ENCODE measurements around the gene MYOCOS. TPM values are rescaled to one million over a fixed set of nuclear protein-coding genes. Genes with fewer than 3 reads are reported as not detected.
"Not testable (repeated sequence)": the region's sequence is repeated elsewhere in the genome, so short reads cannot be mapped to it uniquely, and the experiment has no call there.

The MYOCOS gene
- total RNA-seq, 1 donor from 2014 or later, result 0.27 TPM

DNA sequence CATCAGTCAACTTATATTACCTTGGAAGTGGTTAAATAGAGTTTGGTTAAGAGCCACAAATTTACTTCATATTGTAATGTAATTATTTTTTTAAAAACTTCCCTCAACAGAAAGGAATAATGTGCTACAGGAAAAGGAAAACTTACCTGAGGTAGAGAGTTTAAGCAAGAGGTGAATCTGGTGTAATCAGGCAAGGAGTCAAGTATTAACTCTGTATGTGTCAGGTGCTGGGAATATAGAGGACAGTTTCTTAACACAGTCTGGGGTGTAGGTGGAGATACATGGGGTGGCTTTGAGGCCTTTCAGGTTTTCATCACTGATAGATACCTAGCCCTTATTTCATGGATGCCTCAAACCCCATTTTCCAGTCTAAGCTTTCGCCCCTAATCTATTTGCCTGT is 25.9 kb upstream of the MYOCOS start:
- CTCF ChIA-PET, result no interaction called here
- POLR2A ChIA-PET, result no interaction called here
- Mint-ChIP-seq H3K36me3 (ENCODE audit: low read depth) (peaks cover 41% of the 10 kb centered on the region), H3K27me3 (no peaks in the 10 kb centered on the region), H3K4me1 (no peaks in the 10 kb centered on the region), H3K4me3 (no peak overlapping the region), H3K27ac (no peak overlapping the region), H3K9me3 (no peaks in the 10 kb centered on the region)
- ATAC-seq (ENCODE audit: low read depth) (no peak), DNase-seq (no peak)
- TF ChIP-seq, protein P1, sequence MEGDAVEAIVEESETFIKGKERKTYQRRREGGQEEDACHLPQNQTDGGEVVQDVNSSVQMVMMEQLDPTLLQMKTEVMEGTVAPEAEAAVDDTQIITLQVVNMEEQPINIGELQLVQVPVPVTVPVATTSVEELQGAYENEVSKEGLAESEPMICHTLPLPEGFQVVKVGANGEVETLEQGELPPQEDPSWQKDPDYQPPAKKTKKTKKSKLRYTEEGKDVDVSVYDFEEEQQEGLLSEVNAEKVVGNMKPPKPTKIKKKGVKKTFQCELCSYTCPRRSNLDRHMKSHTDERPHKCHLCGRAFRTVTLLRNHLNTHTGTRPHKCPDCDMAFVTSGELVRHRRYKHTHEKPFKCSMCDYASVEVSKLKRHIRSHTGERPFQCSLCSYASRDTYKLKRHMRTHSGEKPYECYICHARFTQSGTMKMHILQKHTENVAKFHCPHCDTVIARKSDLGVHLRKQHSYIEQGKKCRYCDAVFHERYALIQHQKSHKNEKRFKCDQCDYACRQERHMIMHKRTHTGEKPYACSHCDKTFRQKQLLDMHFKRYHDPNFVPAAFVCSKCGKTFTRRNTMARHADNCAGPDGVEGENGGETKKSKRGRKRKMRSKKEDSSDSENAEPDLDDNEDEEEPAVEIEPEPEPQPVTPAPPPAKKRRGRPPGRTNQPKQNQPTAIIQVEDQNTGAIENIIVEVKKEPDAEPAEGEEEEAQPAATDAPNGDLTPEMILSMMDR (IDR thresholded peaks at IDR 0.05), result no peak
- intact Hi-C loops (cut with micrococcal nuclease), result no loop called here

DNA sequence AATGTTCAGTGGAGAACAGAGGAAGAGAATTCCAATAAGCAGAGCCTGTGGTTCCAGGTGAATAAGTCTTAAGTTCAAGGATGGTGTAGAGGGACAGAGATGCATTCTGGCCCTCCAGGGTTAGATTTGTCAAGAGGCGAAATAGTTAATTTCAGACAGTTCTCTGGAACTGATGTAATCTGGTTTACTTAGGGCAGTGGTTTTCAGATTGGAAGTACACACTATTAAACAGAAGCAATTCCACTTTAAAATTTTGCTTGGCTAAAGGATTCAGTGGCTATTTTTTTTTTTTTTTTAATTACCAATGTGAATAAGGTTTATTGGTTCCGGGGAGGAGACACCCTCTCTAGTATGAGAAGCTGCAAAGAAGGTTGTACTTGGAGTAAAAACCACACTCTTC is 25.3 kb upstream of the MYOCOS start:
- Mint-ChIP-seq H3K4me3 (no peak overlapping the region), H3K36me3 (ENCODE audit: low read depth) (peaks cover 35% of the 10 kb centered on the region), H3K9me3 (no peaks in the 10 kb centered on the region), H3K27ac (peak overlapping the region; percentile 60), H3K4me1 (no peaks in the 10 kb centered on the region), H3K27me3 (no peaks in the 10 kb centered on the region)
- POLR2A ChIA-PET, result no interaction called here
- DNase-seq, result no peak
- intact Hi-C loops (cut with micrococcal nuclease), result no loop called here
- ATAC-seq (ENCODE audit: low read depth), result no peak
- CTCF ChIA-PET, result no interaction called here
- TF ChIP-seq, protein P1 (IDR thresholded peaks at IDR 0.05), result no peak

DNA sequence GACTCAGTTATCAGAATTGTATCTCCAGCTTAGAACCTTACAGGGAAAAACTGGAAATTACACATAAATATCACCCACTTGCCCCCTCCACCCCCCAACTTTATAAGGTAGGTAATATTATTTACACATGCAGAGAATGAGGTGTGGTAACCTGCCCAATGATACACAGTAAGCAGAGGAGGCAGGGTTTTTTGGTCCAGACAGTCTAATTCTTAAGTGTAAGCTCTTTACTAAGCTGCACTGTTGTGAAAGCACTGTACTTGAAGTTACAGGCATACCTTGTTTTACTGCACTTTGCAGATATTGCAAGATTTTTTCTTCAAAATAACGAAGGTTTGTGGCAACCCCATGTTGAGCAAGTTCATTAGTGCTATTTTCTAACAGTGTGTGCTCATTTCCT is 24.8 kb upstream of the MYOCOS start:
- H3K27me3 Mint-ChIP-seq, result no peaks in the 10 kb centered on the region
- CTCF ChIA-PET, result no interaction called here
- ATAC-seq (ENCODE audit: low read depth), result no peak

DNA sequence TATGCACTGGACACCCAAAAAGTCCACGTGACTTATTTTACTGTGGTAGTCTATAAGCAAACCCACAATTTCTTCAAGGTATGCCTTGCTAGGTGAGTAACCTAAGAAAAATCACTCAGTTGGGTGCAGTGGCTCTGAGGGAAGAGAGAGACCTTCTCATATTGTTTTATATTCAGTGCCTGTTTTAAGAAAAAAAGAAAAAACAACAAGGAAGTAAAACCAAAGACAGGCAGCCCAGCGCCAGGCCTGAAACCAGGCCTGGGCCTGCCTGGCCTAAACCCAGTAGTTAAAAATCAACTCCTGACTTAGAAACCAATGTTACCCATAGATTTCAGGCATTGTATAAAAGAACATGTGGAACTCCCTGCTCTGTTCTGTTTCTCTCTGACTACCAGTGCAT is 21.7 kb upstream of the MYOCOS start:
- H3K4me3 Mint-ChIP-seq; POLR2A ChIA-PET; CTCF ChIA-PET; H3K4me1 Mint-ChIP-seq; intact Hi-C loops (cut with micrococcal nuclease); H3K27me3 Mint-ChIP-seq; ATAC-seq (ENCODE audit: low read depth); H3K36me3 Mint-ChIP-seq (ENCODE audit: low read depth); H3K27ac Mint-ChIP-seq; H3K9me3 Mint-ChIP-seq; DNase-seq: not testable (repeated sequence)

More for the DNA sequence above, 24.8 kb upstream of the MYOCOS start:
- peaks cover 31% of the 10 kb centered on the region for H3K36me3 Mint-ChIP-seq (ENCODE audit: low read depth)
- DNase-seq, result no peak
- H3K27ac Mint-ChIP-seq, result no peak overlapping the region
- POLR2A ChIA-PET, result no interaction called here
- TF ChIP-seq, protein P1 (IDR thresholded peaks at IDR 0.05), result no peak
- no peaks in the 10 kb centered on the region for H3K4me1 Mint-ChIP-seq
- intact Hi-C loops (cut with micrococcal nuclease), result no loop called here
- no peaks in the 10 kb centered on the region for H3K9me3 Mint-ChIP-seq
- no peak overlapping the region for H3K4me3 Mint-ChIP-seq

DNA sequence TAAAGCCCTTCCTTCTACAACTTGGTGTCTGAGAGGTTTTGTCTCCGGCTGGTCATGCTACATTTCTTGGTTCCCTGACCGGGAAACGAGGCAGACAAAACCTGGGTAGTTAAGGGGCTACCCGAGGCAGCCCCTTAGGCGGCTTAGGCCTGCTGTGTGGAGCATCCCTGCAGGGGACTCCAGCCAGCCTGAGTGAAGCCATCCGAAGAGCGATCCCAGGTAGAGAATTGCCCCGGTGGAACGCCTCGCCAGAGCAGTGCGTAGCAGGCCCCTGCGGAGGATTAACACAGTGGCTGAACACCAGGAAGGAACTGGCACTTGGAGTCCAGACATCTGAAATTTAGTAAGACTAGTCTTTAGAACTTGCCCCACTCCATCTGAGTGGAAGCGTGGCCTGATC is 21.2 kb upstream of the MYOCOS start:
- H3K9me3 Mint-ChIP-seq, result no peaks in the 10 kb centered on the region
- CTCF ChIA-PET, result no interaction called here
- ATAC-seq (ENCODE audit: low read depth) (no peak), DNase-seq (no peak)
- intact Hi-C loops (cut with micrococcal nuclease), result no loop called here
- no peak overlapping the region for H3K27ac Mint-ChIP-seq
- POLR2A ChIA-PET, result no interaction called here
- no peaks in the 10 kb centered on the region for H3K27me3 Mint-ChIP-seq
- no peak overlapping the region for H3K4me3 Mint-ChIP-seq
- H3K4me1 Mint-ChIP-seq, result no peaks in the 10 kb centered on the region
- TF ChIP-seq, protein P1 (IDR thresholded peaks at IDR 0.05), result no peak
- peaks cover 5% of the 10 kb centered on the region for H3K36me3 Mint-ChIP-seq (ENCODE audit: low read depth)

DNA sequence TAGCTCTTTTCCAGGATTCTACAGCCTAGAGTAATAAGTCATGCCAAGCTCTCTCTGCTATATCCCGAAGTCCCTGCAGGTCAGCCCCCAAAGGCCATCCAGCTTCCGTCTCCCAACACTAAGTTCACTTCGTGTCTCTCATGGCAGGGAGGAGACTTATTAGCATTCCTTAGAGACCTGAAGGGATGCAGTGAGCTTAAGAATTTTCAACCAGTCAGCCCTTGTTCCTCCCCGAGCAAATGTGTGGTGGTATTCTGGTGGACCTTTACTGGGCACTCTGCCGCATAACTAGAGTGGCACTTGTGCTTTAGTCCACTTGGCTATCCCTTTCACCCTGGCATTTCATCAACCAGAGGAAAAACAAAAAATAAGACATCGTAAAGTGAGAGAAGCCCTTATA is 19.0 kb upstream of the MYOCOS start:
- ATAC-seq (ENCODE audit: low read depth); intact Hi-C loops (cut with micrococcal nuclease); H3K27me3 Mint-ChIP-seq; H3K4me3 Mint-ChIP-seq; H3K9me3 Mint-ChIP-seq; CTCF ChIA-PET; DNase-seq; H3K27ac Mint-ChIP-seq; POLR2A ChIA-PET; H3K4me1 Mint-ChIP-seq; H3K36me3 Mint-ChIP-seq (ENCODE audit: low read depth): not testable (repeated sequence)
